Measurements from ENCODE around the gene TSHZ1.

TSHZ1 gene

GRCh38 chr18:75210274-75211001 lies at the start of gene TSHZ1:
TSHZ1 (plus strand) TSS chr18:75210797; CDS start chr18:75211877, 1,080 bp downstream.
- DNase-seq = peak; percentile 61

- DNase-seq = peak; percentile 42
These were observed 49.2 kb upstream of the TSHZ1 start for GRCh38 chr18:75161256-75162028.

GRCh38 chr18:75162467-75162866 lies 48.1 kb upstream of the TSHZ1 start:
- DNase-seq = no peak

DNA sequence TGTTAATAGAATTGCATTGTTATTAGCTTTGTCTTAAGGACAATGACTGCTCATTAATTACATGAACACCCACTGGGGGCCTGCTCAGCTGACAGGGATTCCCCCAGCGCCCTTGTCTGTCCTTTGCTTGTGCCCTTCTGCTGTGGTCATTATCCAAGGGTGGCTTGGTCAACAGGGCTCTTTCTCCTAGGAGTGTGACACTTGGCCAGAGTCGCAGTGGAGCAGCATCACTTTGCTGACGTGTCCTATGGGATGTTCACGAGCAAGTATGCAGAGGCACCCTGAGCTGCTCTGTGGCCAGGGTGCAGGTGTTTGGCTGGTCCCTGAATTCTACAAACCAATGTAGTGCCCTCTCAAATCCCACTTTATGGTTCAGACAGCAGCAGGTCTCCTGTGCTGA lies 47.6 kb upstream of the TSHZ1 start:
- no peak for DNase-seq

- DNase-seq = no peak
These were observed 46.9 kb upstream of the TSHZ1 start for GRCh38 chr18:75163736-75164135.

GRCh38 chr18:75164479-75164878 lies 46.1 kb upstream of the TSHZ1 start:
- no peak for DNase-seq

- no peak for DNase-seq
These were observed 44.7 kb upstream of the TSHZ1 start for GRCh38 chr18:75165926-75166325.

- DNase-seq = no peak
These were observed 43.5 kb upstream of the TSHZ1 start for GRCh38 chr18:75167137-75167536.

DNA sequence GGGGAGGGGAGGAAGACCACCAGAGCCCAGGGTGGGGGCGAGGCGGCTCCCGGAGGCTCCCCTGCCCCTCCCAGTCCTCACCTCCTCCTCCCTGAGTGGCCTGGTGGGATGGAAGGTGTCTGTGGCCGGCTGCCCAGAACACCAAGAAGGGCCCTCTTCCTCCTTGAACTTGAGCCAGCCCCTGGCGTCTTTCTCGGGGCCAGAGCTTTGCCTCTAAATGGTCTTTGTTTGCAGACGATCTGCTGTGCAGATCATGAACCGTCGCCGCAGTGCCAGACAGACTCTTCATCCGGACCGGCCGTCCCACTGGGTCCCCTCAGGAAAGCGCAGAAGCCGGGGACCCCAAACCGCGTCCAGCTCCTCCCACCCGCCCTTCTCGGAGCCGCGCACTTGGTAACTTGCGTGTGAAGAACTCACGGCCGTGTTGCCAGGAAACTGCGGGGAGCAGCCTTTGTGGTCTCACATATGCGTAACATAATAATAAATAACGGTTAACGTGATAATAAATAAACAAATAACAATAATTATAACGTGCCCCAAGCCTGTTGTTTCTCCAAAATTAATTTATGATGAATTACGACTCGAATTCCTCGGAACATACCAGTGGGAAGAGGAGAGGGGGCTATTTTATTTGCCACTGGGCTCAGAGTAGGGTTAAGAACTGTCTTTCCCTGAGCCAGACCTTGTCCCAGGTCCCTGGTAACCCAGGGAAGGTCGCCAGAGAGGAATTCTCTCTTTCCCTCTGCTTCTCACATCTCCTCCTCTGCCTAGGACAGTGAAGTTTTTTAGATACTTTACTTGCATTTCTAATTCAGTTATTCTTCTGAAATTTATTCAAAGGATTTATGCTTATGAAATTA lies 42.6 kb upstream of the TSHZ1 start:
- DNase-seq = no peak

- no peak for DNase-seq
These were observed 42.0 kb upstream of the TSHZ1 start for GRCh38 chr18:75168619-75169018.

GRCh38 chr18:75169411-75169810 lies 41.2 kb upstream of the TSHZ1 start:
- DNase-seq = no peak

DNA sequence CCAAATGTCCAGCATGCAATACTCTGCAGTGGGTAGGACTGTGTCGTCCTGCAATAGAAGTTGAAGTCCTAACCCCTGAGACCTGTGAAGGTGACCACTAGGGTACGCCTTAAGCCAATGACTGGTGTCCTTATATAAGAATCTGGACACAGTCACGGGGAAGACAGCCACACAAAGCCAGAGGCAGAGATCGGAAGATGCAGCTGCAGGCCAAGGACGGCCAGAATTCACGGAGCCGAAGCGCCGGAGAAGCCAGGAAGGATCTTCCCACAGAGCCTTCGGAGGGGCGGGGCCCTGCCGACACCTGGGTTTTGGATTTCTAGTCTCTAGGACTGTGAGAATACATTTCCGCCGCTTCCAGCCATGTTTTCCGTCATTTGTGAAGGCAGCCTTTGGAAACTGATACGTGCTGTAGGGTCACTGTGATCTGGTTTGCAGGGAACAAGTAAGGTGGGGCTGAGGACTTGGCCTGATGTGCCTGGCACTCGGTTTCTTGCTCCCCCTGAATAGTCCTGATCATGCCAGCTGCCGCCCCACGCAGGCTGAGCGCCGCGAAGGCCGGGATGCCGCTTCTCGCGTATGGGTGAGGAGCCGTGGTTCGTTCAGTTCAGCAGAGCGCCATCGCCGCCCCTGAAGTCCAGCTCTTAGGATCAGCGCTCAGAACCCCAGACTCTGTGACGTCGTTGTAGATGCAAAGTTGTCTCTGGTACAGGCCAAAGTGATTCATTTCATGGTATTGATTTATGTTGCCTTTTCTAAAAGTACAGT lies 40.4 kb upstream of the TSHZ1 start:
- no peak for DNase-seq

DNA sequence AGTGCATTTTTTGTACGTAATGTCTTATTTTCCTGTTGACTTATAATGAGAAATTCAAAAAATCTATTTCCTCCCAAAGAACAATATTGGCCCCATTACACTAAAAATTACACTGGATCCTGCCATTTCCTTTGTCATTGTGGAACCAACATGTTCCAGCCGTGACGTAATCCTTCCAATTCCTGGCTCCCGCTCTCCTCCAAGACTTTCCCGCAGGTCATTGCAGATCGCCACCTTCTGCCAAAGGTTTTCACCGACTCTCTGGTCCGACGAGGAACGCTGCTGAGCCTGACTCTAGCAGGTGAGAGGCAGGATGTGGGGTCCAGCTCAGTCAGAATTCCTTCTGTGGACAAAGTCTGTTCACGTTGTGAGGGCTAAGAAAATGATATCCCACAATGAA lies 39.7 kb upstream of the TSHZ1 start:
- DNase-seq = no peak

DNA sequence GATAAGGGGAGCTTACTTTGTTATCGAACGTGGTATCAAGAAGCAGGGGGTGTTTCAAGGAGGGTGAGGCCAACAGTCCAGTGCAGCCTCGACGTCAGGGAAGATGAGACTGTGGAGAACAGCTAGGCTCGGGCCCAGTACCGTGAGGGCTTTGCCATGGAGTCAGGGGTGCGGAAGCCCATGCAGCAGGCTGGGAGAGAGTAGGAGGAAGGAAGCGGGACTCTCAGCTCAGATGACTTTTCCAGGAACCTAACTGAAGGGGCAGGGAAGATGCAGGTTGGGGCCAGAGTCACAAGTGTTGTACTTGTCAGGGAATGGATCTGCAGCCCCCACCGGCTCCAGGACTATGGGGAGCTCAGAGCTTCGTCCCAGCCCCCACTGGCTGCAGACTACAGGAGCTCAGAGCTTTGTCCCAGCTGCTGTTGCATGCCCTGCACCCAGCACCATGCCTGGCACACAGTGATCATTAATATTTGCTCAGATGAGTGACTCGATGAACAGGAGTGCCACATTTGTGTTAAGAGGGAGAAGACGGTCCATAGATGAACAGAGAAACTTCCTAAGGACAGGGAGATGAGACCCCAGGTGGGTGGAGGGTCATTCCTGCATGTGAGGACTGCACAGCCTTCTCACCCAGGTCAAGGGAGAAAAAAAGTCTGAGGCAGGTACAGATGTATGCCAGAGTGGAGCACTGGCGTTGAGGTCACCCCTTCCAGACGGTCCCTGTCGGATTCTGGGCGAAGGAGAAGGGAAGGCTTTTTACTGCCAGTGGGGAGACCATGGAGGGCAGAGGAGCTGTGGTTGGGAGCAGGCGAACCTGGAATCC lies 38.1 kb upstream of the TSHZ1 start:
- DNase-seq = no peak

DNA sequence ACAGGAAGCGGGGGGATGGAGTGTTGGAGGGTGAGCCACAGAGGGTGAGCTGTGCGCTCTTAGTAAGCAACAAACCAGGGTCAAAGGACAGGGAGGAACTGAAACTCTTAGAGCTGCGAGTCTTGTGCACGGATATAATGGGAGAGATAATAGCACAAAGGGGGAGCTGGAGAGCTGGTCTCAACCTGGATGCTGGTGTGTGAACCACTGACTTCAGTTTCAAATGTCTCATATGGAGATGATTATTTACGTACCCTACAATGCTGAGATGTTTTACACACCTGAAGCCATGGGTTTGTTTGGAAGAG lies 37.5 kb upstream of the TSHZ1 start:
- no peak for DNase-seq

DNA sequence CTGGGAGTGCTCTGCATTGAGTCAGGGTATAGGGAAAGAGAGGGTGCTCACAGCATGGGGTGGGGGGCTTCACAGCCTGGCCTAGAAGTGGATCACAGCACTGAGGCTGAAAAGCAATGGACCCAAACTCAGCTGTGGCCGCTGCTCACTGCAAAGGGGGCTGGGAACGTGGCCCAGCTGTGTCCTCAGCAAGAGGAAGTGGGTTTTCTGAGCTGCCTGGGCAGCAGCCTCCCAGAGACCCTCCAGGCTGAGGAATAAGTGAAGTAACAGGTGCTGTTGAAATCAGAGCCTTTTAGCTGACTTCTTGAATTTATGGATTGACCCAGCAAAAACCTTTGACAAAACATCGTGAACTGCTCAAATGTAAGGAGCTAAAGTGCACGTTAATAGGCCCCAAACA lies 36.9 kb upstream of the TSHZ1 start:
- DNase-seq = no peak

DNA sequence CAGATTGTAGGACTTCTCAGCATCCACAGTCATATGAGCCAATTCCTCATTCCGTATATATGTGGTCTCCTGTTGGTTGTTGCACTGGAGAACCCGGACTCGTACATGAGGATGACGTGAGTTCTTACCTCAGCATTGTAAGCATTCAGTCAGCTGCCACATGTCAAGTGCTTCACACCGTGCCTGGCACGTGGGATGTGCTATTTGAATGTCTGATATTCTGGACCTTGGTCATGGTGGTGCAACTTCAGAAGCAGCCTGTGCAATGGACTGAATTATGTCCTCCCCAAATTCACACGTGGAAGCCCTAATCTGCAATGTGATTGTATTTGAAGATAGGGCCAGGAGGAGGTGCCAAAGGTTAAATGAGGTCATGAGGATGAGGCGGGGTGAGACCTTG lies 33.7 kb upstream of the TSHZ1 start:
- DNase-seq = no peak

DNA sequence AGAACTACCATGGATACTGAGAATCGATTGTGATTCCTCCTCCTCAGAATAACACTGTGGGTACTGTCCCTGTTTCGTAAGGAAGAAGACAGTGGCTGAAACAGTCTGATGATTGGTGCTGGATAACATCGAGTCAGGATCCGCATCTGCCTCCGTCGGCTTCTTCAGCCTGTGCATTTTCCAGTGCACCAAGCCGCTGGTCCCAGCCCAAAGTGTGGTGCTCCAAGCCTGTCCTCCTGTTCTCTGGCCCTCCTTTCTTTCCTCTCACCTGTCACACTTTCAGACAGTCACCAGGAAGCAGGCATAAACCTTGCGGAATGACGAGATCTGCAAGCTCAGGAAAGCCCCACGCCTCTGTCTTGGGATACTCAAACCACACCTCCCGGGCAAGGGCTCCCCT lies 32.2 kb upstream of the TSHZ1 start:
- no peak for DNase-seq

GRCh38 chr18:75179819-75180600 lies 30.6 kb upstream of the TSHZ1 start:
- DNase-seq = no peak

DNA sequence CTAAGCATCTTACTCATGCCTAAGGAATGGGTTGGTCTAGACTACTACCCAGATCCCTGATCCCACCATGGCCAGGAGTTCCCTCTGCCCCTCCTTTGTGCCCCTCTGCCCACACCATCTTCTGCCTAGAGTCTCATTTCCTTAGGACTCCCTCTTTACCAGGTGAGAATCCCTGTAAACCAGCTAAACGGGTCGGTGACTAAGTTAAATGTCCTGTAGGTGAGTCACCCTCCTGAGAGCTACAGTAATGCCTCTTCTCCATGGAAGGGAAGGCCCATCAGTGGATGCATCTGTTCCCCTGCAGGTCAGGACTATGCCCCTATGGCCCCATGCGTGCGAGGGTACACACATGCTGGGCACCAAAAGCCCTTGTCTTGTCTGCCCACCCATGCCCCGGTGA lies 27.1 kb upstream of the TSHZ1 start:
- DNase-seq = no peak

DNA sequence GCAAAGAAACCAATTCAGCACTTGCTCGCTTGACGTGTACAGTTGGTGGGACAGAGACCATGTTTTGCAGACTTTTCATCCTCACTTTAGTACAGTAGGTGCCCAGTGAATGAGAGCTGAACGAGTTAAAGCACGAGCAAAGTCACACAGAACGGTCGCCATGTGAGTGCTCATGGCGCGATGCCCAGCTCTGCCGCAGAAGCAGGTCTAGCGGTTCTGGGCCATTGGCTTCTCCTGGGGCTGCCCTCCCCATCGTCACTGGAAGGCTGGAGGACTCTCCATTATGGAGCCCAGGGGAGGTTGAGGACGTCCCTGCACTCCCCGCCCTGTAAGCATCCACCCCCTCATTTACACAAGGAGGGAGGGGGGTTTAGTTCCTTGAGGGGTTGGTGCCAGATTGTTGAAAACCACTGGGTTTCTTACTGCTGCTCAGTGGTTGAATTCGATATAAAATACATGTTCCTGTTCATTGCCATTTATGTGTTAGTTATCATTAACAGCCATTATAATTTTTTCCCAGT lies 26.6 kb upstream of the TSHZ1 start:
- DNase-seq = no peak
